Body of pancreas (tissue), 4 donors: ENCODE data around the gene PEPD. TPM values are rescaled to one million over a fixed set of nuclear protein-coding genes. Genes with fewer than 3 reads are reported as not detected.

Experiments
- ATAC-seq: fragments of 150-250 bp; one replicate; pipeline ENCODE4 v1.9.1; 2016
- DNase-seq, 4 donors: peaks; one replicate each; pipeline ENCODE4 v3.0.0-alpha.2; 2019
- H3K27ac ChIP-seq, 4 donors: fragments of 200-600 bp; sonication (generic); 1 replicate in 3 of 4; 2 replicates in 1 of 4; pipeline versions ENCODE4 v1.5.1 to v1.6.1; 2016 to 2019; ENCODE audit warnings: mild to moderate bottlenecking in 1 of 4, mixed read lengths in 1 of 4, moderate library complexity in 1 of 4
- H3K27me3 ChIP-seq, 2 donors: fragments of 200-600 bp; sonication (generic); one replicate each; pipeline ENCODE4 v1.6.0; 2016; ENCODE audit warnings: mild to moderate bottlenecking in 1 of 2
- H3K36me3 ChIP-seq, 2 donors: fragments of 200-600 bp; sonication (generic); replicated peaks in 1 of 2; 2 replicates each; pipeline ENCODE4 v1.5.1; 2016; ENCODE audit warnings: low read depth in 2 of 2; ENCODE audit not compliant: insufficient read depth in 1 of 2
- H3K4me1 ChIP-seq: fragments of 200-600 bp; sonication (generic); one replicate; pipeline ENCODE4 v1.6.0; 2016
- H3K4me3 ChIP-seq, 2 donors: fragments of 200-600 bp; sonication (generic); 1 replicate in 1 of 2; 2 replicates in 1 of 2; pipeline ENCODE4 v1.5.1; 2016 to 2019
- H3K9me3 ChIP-seq, 3 donors: fragments of 200-600 bp; sonication (generic); 1 replicate in 2 of 3; 2 replicates in 1 of 3; pipeline ENCODE4 v1.5.1; 2016
- POLR2A ChIP-seq, 3 donors: fragments of 450-650 bp; IDR thresholded peaks; one replicate each; pipeline ENCODE4 v1.6.1; 2016; ENCODE audit warnings: antibody characterized with exemption in 3 of 3, mild to moderate bottlenecking in 2 of 3
- WGBS, 2 donors: methylation state at CpG; one replicate each; pipeline ENCODE4 v1.1.5; 2017; 5-methylcytosine and 5-hydroxymethylcytosine counted together
- intact Hi-C: fragments of 100-400 bp; cut with DNase I; formaldehyde crosslinking; loops from one replicate; pipeline ENCODE4 v1.15.1; 2023
- total RNA-seq, 2 donors: library from RNA; depleted of rRNA; stranded (reverse); fragments of >200 nt; gene quantifications; one replicate each; pipeline ENCODE4 v1.1.0, GENCODE V29; 2016
- TF ChIP-seq, protein P1 (sequence below), 7 experiments: fragments of 450-650 bp in 4 of 7; fragments of 200-600 bp in 3 of 7; sonication (generic) in 3 of 7; IDR thresholded peaks; one replicate each; pipeline ENCODE4 v1.5.1; 2016 to 2019; ENCODE audit warnings: antibody characterized with exemption in 7 of 7

The PEPD gene
- total RNA-seq, 2 donors from 2014 or later: 33.2 to 54.7 TPM

DNA sequence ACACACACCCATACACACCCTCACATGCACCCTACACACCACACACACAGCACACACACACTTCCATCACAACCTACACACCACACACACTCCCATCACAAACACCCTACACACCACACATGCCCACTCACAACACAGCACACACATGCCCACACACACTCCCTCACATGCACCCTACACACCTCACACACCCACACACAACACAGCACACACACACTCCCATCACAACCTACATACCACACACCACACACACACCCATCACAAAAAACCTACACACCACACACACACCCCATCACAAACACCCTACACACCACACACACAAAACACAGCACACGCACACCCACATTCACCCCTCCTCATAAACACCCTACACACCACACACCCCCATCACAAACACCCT, 15.1 kb downstream of the PEPD start:
- DNase-seq (no peak), ATAC-seq (no peak)
- H3K36me3 ChIP-seq: no peaks in the 10 kb centered on the region
- no peaks in the 10 kb centered on the region for H3K9me3 ChIP-seq
- H3K4me1 ChIP-seq: no peaks in the 10 kb centered on the region
- no peak for TF ChIP-seq POLR2A (IDR thresholded peaks at IDR 0.05)
- TF ChIP-seq, protein P1, sequence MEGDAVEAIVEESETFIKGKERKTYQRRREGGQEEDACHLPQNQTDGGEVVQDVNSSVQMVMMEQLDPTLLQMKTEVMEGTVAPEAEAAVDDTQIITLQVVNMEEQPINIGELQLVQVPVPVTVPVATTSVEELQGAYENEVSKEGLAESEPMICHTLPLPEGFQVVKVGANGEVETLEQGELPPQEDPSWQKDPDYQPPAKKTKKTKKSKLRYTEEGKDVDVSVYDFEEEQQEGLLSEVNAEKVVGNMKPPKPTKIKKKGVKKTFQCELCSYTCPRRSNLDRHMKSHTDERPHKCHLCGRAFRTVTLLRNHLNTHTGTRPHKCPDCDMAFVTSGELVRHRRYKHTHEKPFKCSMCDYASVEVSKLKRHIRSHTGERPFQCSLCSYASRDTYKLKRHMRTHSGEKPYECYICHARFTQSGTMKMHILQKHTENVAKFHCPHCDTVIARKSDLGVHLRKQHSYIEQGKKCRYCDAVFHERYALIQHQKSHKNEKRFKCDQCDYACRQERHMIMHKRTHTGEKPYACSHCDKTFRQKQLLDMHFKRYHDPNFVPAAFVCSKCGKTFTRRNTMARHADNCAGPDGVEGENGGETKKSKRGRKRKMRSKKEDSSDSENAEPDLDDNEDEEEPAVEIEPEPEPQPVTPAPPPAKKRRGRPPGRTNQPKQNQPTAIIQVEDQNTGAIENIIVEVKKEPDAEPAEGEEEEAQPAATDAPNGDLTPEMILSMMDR (IDR thresholded peaks at IDR 0.05): no peak
- H3K27me3 ChIP-seq: no peaks in the 10 kb centered on the region
- H3K27ac ChIP-seq: no peak overlapping the region
- no peak overlapping the region for H3K4me3 ChIP-seq
- intact Hi-C loops: no loop called here
- WGBS, 2 donors: 80 to 96% methylated on average over 1 of the region's 1 CpG

DNA sequence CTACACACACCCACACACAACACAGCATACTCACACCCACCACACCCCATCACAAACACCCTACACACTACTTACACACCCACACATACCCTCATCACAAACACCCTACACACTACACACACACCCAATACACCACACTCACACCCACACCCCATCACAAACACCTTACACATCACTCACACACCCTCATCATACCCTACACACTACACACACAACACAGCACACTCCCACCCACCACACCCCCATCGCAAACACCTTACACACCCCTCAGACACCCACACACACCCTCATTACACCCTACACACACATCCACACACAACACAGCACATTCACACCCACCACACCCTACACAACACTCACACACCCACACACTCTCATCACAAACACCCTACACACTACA, 15.8 kb downstream of the PEPD start:
- intact Hi-C loops: no loop called here
- Histone ChIP-seq H3K27me3 (no peaks in the 10 kb centered on the region), H3K27ac (no peak overlapping the region), H3K9me3 (no peaks in the 10 kb centered on the region), H3K4me3 (no peak overlapping the region), H3K36me3 (no peaks in the 10 kb centered on the region), H3K4me1 (no peaks in the 10 kb centered on the region)
- WGBS, 2 donors: 100% methylated on average over 1 of the region's 1 CpG
- TF ChIP-seq POLR2A (IDR thresholded peaks at IDR 0.05): no peak
- TF ChIP-seq, protein P1 (IDR thresholded peaks at IDR 0.05): no peak
- no peak for ATAC-seq
- no peak for DNase-seq

DNA sequence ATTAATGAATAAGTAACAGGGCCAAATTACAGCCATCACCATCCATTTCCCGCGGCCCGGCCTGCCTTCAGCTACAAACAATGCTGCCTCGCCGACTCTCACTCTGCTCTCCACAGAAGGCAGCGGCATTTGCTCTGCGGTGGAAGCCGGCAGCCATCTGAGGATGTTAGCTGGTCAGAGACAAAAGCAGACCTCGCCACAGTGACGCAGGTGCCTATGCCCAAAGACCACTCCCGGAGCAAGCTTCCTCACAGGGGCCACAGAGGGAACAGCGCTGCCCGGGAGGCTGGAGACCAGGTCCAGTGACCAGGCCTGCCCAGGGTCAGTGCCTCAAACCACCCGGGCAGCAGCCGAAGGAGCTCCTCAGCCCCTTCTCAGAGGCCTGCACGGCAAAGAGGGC, 16.4 kb downstream of the PEPD start:
- TF ChIP-seq, protein P1 (IDR thresholded peaks at IDR 0.05): no peak
- no peak for TF ChIP-seq POLR2A (IDR thresholded peaks at IDR 0.05)
- H3K36me3 ChIP-seq: no peaks in the 10 kb centered on the region
- 76 to 90% methylated on average over 2 to 11 of the region's 16 CpGs for WGBS, 2 donors
- intact Hi-C loops: no loop called here
- DNase-seq: no peak
- no peaks in the 10 kb centered on the region for H3K4me1 ChIP-seq
- ATAC-seq: no peak
- H3K4me3 ChIP-seq: no peak overlapping the region
- no peaks in the 10 kb centered on the region for H3K9me3 ChIP-seq
- H3K27ac ChIP-seq: no peak overlapping the region
- no peaks in the 10 kb centered on the region for H3K27me3 ChIP-seq

DNA sequence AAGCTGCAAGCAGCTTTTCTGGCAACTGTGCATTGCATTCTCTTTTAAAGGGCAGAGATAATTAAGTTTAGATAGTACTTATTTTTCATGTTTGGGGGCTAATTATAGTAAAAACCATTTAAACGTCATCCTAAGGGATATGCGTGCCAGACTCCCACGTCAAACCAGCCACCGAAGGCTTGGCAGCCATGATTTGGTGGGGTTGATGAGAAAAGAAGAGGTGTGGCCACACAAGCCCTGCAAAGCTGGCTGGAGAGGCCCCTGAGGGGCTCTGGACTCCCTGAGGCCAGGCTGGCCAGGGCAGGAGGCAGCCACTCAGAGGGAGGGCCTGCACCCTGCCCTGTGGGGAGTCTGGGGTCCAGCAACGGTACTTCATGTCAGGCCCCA, 17.5 kb downstream of the PEPD start:
- Histone ChIP-seq H3K9me3 (no peaks in the 10 kb centered on the region), H3K4me1 (no peaks in the 10 kb centered on the region), H3K4me3 (no peak overlapping the region), H3K36me3 (no peaks in the 10 kb centered on the region), H3K27ac (no peak overlapping the region), H3K27me3 (no peaks in the 10 kb centered on the region)
- 78 to 96% methylated on average over 5 of the region's 5 CpGs for WGBS, 2 donors
- ATAC-seq (no peak), DNase-seq (no peak)
- intact Hi-C loops: no loop called here
- TF ChIP-seq, protein P1 (IDR thresholded peaks at IDR 0.05): no peak
- no peak for TF ChIP-seq POLR2A (IDR thresholded peaks at IDR 0.05)

DNA sequence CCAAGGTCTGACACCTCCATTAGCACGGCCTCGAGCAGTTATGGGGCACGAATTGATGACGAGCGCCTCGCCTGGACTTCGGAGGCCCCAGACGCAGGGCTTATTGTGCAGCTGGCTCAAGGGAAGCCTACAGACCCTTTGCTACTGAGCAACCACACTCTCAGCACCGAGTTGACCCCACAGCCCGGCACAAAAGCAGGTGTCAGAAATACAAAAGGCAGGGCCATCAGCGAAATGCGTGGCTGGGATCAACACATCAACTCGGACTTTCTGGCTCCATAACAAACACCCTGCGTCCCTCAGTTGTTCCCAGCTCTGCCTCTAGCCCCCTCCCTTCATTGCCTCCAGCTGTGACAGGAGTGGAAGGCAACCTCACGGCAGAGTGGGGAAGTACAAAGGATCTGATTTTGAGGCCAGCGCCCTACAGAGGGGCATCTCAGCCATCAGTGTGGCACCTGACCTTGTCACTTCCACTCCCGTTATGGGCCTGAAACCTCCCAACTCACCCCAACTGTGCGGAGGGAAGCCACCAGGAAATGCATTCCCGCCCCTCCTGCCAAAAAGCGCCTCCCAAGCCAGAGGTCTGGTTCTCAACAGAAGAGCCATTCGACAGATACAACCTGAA, 18.0 kb downstream of the PEPD start:
- intact Hi-C loops: no loop called here
- DNase-seq: no peak
- no peak overlapping the region for H3K27ac ChIP-seq
- 83 to 84% methylated on average over 21 of the region's 21 CpGs for WGBS, 2 donors
- ATAC-seq: no peak
- H3K4me3 ChIP-seq: no peak overlapping the region
- no peaks in the 10 kb centered on the region for H3K27me3 ChIP-seq
- no peaks in the 10 kb centered on the region for H3K9me3 ChIP-seq
- H3K36me3 ChIP-seq: no peaks in the 10 kb centered on the region
- no peak for TF ChIP-seq POLR2A (IDR thresholded peaks at IDR 0.05)
- no peaks in the 10 kb centered on the region for H3K4me1 ChIP-seq
